OCI-LY3 (cell line): Measurements from ENCODE around the gene USHBP1.

ENCODE experiments used
- H2AFZ ChIP-seq: fragments of 200-600, 300-600 bp; shearing (Covaris generic); 2 replicates; pipeline ENCODE4 v1.6.0; 2014; ENCODE audit warnings: antibody characterized with exemption, low read depth, low read length
- H3K27ac ChIP-seq: fragments of 200-600, 300-600 bp; sonication (generic); 2 replicates; pipeline ENCODE4 v1.5.1; 2014; ENCODE audit warnings: mild to moderate bottlenecking, low read length, moderate library complexity, mixed read lengths
- H3K27me3 ChIP-seq: fragments of 200-600, 300-600 bp; sonication (generic); 2 replicates; pipeline ENCODE4 v1.6.1; 2014; ENCODE audit warnings: low read depth, low read length, mixed read lengths
- H3K36me3 ChIP-seq: fragments of 200-600, 300-600 bp; sonication (generic); replicated peaks from 2 replicates; pipeline ENCODE3; 2014; ENCODE audit warnings: low read depth, low read length, mixed read lengths
- H3K4me1 ChIP-seq: fragments of 300-600, 200-600 bp; sonication (generic); 2 replicates; pipeline ENCODE4 v1.6.1; 2014; ENCODE audit warnings: low read length, mixed read lengths
- H3K4me2 ChIP-seq: fragments of 200-600, 300-600 bp; sonication (generic); 2 replicates; pipeline ENCODE4 v1.6.1; 2014; ENCODE audit warnings: low read length, mixed read lengths
- H3K4me3 ChIP-seq: fragments of 300-600, 200-600 bp; sonication (generic); 2 replicates; pipeline ENCODE4 v1.5.1; 2014; ENCODE audit warnings: antibody characterized with exemption, mild to moderate bottlenecking, low read length, moderate library complexity
- H3K79me2 ChIP-seq: fragments of 300-600, 200-600 bp; shearing (Covaris generic); 2 replicates; pipeline ENCODE4 v1.6.1; 2014; ENCODE audit warnings: mild to moderate bottlenecking, low read length, mixed read lengths
- H3K9ac ChIP-seq: fragments of 300-600, 200-600 bp; shearing (Covaris generic); 2 replicates; pipeline ENCODE4 v1.6.0; 2014; ENCODE audit warnings: mild to moderate bottlenecking, low read length, moderate library complexity
- H3K9me3 ChIP-seq: fragments of 200-600, 300-600 bp; shearing (Covaris generic); 2 replicates; pipeline ENCODE4 v1.6.1; 2014; ENCODE audit warnings: low read length, mixed read lengths; ENCODE audit not compliant: insufficient read depth
- H4K20me1 ChIP-seq: fragments of 200-600, 300-600 bp; sonication (generic); 2 replicates; pipeline ENCODE4 v1.6.1; 2016; ENCODE audit warnings: low read length, mixed read lengths; ENCODE audit not compliant: insufficient read depth
- EZH2phosphoT487 ChIP-seq: fragments of 200-600 bp; shearing (Covaris generic); IDR thresholded peaks from 2 replicates; pipeline ENCODE4 v1.6.1; 2018; ENCODE audit warnings: antibody characterized with exemption, mixed run types, low read depth
- TF ChIP-seq, protein P1 (sequence below): fragments of 200-600, 300-600 bp; sonication (generic); IDR thresholded peaks from 2 replicates; pipeline ENCODE4 v1.5.1; 2014; ENCODE audit warnings: antibody characterized with exemption, low read length, low read depth

The USHBP1 gene

DNA sequence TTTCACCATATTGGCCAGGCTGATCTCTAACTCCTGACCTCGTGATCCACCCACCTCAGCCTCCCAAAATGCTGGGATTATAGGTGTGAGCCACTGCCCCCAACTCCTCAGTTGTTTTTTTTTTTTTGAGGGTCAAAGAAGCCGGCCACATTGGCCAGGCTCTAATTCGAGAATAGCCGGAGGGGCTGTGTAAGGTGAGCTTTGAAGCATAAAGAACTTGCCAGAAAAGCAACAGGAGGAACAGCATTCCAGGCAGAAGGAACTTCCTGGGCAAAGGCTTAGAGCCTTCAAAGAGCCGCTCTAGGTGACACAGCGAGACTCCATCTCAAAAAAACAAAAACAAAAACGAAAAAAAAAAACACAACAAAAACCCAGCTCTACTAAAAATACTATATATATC is 1.5 kb upstream of the USHBP1 start:
- Histone ChIP-seq H3K9me3 (no peaks in the 10 kb centered on the region), H3K79me2 (peaks cover 17% of the 10 kb centered on the region), H3K4me3 (peak overlapping the region; percentile 70; the same call in 1 of the 2 replicates), H3K27me3 (no peaks in the 10 kb centered on the region), H3K9ac (no peak overlapping the region), H3K27ac (no peak overlapping the region), H3K4me2 (peak overlapping the region; percentile 61), H3K36me3 (peaks cover 8% of the 10 kb centered on the region), H2AFZ (no peak overlapping the region), H4K20me1 (no peaks in the 10 kb centered on the region), H3K4me1 (peaks cover 12% of the 10 kb centered on the region)
- TF ChIP-seq, protein P1, sequence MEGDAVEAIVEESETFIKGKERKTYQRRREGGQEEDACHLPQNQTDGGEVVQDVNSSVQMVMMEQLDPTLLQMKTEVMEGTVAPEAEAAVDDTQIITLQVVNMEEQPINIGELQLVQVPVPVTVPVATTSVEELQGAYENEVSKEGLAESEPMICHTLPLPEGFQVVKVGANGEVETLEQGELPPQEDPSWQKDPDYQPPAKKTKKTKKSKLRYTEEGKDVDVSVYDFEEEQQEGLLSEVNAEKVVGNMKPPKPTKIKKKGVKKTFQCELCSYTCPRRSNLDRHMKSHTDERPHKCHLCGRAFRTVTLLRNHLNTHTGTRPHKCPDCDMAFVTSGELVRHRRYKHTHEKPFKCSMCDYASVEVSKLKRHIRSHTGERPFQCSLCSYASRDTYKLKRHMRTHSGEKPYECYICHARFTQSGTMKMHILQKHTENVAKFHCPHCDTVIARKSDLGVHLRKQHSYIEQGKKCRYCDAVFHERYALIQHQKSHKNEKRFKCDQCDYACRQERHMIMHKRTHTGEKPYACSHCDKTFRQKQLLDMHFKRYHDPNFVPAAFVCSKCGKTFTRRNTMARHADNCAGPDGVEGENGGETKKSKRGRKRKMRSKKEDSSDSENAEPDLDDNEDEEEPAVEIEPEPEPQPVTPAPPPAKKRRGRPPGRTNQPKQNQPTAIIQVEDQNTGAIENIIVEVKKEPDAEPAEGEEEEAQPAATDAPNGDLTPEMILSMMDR = no peak
- no peak for TF ChIP-seq EZH2phosphoT487

DNA sequence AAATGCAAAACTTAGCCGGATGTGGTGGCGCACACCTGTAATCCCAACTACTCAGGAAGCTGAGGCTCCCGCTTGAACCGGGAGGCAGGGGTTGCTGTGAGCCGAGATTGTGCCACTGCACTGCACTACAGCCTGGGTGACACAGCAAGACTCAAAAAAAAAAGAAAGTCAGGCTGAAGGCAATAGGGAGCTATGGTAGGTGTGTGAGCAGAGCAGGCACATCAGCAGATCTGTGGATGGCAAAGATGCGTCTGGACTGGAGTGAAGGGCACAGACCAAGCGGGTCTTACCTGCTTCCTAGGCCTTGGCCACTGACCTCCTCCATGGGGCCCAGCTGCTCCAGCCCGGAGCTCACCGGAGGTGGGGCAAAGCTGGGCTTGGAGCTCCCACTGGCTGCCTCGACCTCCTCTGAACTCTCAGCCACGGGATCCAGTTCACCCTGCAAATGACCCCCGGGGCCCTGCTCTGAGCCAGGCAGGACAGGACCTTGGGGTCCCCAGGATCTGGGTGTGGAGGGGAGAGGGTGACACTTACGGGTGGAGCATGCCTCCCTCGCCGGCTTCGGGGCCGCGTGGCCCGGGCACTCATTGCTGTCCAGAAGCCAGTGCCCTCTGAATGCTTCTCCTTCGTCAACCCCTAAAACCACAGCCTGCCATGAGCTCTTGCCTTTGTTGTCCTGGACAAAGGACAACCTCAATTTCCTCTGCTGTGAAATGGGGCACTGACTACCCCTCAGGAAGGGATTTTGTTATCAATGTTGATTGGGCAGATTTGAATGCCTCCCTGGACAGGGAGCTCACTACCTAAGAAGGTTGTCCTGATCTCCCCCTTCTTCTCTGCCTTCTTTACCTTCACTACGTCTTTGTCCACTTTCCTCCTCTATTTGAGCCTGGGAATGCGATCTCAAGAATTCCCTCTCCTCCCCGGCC is 569 bp downstream of the USHBP1 start:
- Histone ChIP-seq H3K27ac (no peak overlapping the region), H4K20me1 (no peaks in the 10 kb centered on the region), H3K9me3 (no peaks in the 10 kb centered on the region), H2AFZ (no peak overlapping the region), H3K4me2 (no peak overlapping the region), H3K4me3 (no peak overlapping the region), H3K9ac (no peak overlapping the region), H3K36me3 (peaks cover 3% of the 10 kb centered on the region), H3K79me2 (peaks cover 16% of the 10 kb centered on the region), H3K27me3 (no peaks in the 10 kb centered on the region), H3K4me1 (peaks cover 17% of the 10 kb centered on the region)
- no peak for TF ChIP-seq EZH2phosphoT487
- TF ChIP-seq, protein P1 = no peak

DNA sequence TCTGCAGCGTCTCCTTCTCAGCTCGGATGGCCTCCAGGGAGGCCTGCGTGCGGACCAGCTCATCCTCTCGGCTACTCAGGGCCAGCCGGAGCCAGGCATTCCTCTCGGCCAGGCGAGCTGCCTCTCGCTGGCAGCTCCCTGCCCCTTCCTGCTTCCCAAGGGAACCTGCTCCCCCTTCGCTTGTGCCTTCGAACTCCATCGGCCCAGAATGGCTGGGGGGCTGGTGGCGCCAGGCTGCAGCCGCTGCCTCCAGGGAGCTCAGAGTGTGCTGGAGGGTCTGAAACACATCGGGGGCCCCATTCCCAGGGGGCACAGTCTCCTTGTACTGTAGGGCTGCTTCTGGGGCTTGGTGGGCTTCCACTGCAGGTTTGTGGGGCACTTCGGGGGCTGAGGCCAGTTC is 2.0 kb downstream of the USHBP1 start:
- TF ChIP-seq, protein P1 = no peak
- TF ChIP-seq EZH2phosphoT487 = no peak
- Histone ChIP-seq H3K4me1 (peaks cover 9% of the 10 kb centered on the region), H3K27ac (no peak overlapping the region), H3K9ac (no peak overlapping the region), H3K4me3 (no peak overlapping the region), H2AFZ (no peak overlapping the region), H3K4me2 (no peak overlapping the region), H3K9me3 (no peaks in the 10 kb centered on the region), H3K79me2 (peaks cover 2% of the 10 kb centered on the region), H3K36me3 (no peaks in the 10 kb centered on the region), H3K27me3 (no peaks in the 10 kb centered on the region), H4K20me1 (no peaks in the 10 kb centered on the region)

DNA sequence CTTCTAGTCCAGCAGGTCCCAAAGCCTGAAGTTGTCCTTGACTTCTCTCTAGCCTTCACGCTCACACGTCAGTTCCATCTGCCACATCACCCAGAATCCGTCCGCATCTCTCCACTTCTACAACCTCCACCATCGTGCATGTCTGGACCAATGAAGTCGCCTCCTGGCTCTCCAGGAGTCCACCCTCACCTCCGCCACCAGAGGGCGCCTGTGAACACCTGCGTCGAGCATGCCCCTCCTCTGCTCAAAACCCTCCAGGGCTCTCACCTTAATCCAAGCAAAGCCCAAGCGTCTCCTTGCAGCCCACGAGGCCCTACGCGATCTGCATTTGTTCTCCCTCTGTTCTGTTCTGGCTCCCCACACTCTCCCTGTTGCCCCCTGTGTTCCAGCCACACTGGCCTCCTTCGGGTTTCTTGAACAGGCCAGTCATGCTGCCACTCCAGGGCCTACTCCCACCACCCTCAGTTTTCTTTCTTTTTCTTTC is 3.7 kb downstream of the USHBP1 start:
- Histone ChIP-seq H3K4me1 (peaks cover 6% of the 10 kb centered on the region), H3K9ac (no peak overlapping the region), H4K20me1 (no peaks in the 10 kb centered on the region), H3K27me3 (no peaks in the 10 kb centered on the region), H3K79me2 (no peaks in the 10 kb centered on the region), H3K9me3 (no peaks in the 10 kb centered on the region), H3K4me2 (peak overlapping the region; percentile 62), H2AFZ (peak overlapping the region; percentile 91), H3K4me3 (peak overlapping the region; percentile 37), H3K27ac (no peak overlapping the region), H3K36me3 (no peaks in the 10 kb centered on the region)
- TF ChIP-seq, protein P1 = peak; percentile 97
- TF ChIP-seq EZH2phosphoT487 = no peak
